SJSA1 (cell line): Measurements from ENCODE around the gene TSPAN4. TPM values are rescaled to one million over a fixed set of nuclear protein-coding genes. Genes with fewer than 3 reads are reported as not detected.

Experiments
- DNase-seq, 2 experiments: peaks; one replicate each; pipeline ENCODE4 v3.0.0-alpha.2; 2015 to 2020; ENCODE audit warnings: low spot score in 2 of 2, low read depth in 1 of 2
- H3K27ac ChIP-seq: fragments of 250-450 bp; sonication (Bioruptor Pico); 2 replicates; pipeline ENCODE4 v1.5.1; 2020; ENCODE audit warnings: mild to moderate bottlenecking, moderate library complexity
- H3K27me3 ChIP-seq: fragments of 250-450 bp; sonication (Bioruptor Pico); replicated peaks from 2 replicates; pipeline ENCODE4 v1.5.1; 2020; ENCODE audit warnings: mild to moderate bottlenecking, moderate library complexity
- H3K36me3 ChIP-seq: fragments of 250-450 bp; sonication (Bioruptor Pico); 2 replicates; pipeline ENCODE4 v1.5.1; 2020; ENCODE audit warnings: mild to moderate bottlenecking
- H3K4me1 ChIP-seq: fragments of 250-450 bp; sonication (Bioruptor Pico); replicated peaks from 2 replicates; pipeline ENCODE4 v1.6.1; 2021; ENCODE audit warnings: mild to moderate bottlenecking
- H3K4me3 ChIP-seq: fragments of 250-450 bp; sonication (Bioruptor Pico); 2 replicates; pipeline ENCODE4 v1.5.1; 2020; ENCODE audit warnings: mild to moderate bottlenecking
- H3K9me3 ChIP-seq: fragments of 250-450 bp; sonication (Bioruptor Pico); replicated peaks from 2 replicates; pipeline ENCODE4 v1.5.1; 2020; ENCODE audit warnings: mild to moderate bottlenecking
- total RNA-seq: library from RNA; depleted of rRNA; stranded (reverse); fragments of >200 nt; shearing (Covaris generic); gene quantifications from 2 replicates; pipeline ENCODE4 v1.2.3, GENCODE V29; 2014

TSPAN4 gene
- total RNA-seq, 1 experiment from 2014 or later, result 62.5 TPM

DNA sequence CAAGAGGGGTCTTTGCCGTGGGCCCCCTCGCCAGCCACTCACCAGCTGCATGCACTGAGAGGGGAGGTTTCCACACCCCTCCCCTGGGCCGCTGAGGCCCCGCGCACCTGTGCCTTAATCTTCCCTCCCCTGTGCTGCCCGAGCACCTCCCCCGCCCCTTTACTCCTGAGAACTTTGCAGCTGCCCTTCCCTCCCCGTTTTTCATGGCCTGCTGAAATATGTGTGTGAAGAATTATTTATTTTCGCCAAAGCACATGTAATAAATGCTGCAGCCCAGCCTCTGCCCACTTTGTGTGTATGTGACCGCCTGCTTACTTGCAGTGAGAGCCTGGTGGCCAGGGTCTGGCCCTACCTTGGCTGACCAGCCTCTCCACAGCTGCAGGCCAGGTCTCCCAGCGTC, 17.7 kb upstream of the TSPAN4 start:
- no peaks in the 10 kb centered on the region for H3K9me3 ChIP-seq
- no peak overlapping the region for H3K4me3 ChIP-seq
- DNase-seq, result no peak
- H3K27me3 ChIP-seq, result peaks cover 11% of the 10 kb centered on the region
- H3K4me1 ChIP-seq, result peaks cover 20% of the 10 kb centered on the region
- no peak overlapping the region for H3K27ac ChIP-seq
- H3K36me3 ChIP-seq, result no peaks in the 10 kb centered on the region

DNA sequence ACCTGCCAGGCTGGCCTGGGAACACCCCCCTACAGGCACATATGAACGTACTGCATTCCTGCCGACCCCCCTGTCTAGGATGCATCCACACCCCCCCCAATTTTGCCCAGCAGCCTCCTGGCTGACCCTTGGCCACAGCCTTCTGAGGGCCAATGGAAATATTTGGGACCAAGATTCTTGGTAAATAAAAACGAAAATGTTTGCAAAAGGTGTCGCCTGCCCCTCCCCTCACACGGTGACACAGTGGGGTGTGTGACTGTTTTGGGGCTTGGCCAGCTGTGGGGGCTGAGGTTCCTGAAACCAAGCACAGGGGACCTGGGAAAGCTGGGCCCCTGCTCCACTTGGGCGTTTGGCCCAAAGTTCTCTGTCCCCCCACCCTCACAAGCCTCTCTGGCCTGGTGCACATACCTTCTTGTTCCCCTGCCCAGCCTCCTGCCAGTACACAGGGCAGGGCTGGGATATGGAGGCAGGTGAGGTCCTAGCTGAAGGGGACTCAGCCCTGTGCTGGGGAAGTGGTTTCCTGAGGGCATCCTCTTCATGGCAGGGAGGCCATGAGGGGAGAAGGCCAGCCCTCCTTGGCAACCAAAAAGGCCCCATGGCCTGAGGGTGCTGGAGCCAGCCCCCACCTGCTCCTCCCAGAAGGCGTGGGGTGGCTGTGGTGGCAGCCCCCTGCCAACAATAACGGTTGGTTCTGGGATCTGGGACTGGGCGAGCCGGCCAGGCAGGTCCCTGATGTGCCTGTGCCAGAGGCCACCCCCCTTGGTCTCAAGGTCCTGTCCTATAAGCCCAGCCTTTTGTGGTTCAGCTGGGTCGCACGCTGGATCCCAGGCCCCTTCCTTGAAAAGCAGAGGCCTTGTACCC, 17.1 kb upstream of the TSPAN4 start:
- DNase-seq, result no peak
- Histone ChIP-seq H3K4me1 (peaks cover 21% of the 10 kb centered on the region), H3K4me3 (no peak overlapping the region), H3K9me3 (no peaks in the 10 kb centered on the region), H3K27me3 (peaks cover 18% of the 10 kb centered on the region), H3K36me3 (no peaks in the 10 kb centered on the region), H3K27ac (no peak overlapping the region)

DNA sequence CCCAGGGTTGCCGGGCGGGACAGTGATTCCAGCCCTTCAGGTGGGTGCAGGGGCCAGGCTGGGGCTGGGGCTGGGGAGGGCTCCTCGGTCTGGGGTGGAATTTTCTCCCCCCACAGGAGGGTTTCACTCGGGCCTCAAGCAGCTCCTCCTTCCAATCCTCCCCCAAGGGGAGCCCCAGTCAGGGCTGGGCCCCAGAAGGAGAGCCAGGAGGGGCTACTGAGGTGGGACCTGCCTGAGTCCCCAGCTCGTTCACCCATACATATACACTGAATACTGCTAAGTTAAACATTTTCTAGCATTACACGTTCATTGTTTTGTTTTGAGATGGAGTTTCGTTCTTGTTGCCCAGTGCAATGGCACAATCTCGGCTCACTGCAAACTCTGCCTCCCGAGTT, 16.4 kb upstream of the TSPAN4 start:
- no peak overlapping the region for H3K27ac ChIP-seq
- H3K27me3 ChIP-seq, result peaks cover 22% of the 10 kb centered on the region
- H3K4me1 ChIP-seq, result peaks cover 18% of the 10 kb centered on the region
- H3K9me3 ChIP-seq, result no peaks in the 10 kb centered on the region
- no peak for DNase-seq
- H3K4me3 ChIP-seq, result no peak overlapping the region
- no peaks in the 10 kb centered on the region for H3K36me3 ChIP-seq

DNA sequence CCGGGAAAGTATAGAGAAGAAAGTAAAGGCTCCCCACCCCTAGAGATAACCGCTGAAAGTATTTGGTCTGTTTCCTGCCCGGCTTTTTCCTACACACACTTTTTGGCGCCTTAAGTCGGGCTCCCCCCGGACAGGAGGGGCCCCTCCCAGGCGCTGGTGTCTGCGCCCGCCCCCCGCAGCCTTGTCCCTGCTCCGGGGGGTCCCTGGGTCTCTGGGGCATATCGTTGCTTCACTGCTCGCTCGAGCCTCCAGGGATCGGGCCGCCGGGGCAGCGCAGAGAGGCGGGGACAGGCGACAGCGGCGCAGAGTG, 15.9 kb upstream of the TSPAN4 start:
- H3K9me3 ChIP-seq, result no peaks in the 10 kb centered on the region

DNA sequence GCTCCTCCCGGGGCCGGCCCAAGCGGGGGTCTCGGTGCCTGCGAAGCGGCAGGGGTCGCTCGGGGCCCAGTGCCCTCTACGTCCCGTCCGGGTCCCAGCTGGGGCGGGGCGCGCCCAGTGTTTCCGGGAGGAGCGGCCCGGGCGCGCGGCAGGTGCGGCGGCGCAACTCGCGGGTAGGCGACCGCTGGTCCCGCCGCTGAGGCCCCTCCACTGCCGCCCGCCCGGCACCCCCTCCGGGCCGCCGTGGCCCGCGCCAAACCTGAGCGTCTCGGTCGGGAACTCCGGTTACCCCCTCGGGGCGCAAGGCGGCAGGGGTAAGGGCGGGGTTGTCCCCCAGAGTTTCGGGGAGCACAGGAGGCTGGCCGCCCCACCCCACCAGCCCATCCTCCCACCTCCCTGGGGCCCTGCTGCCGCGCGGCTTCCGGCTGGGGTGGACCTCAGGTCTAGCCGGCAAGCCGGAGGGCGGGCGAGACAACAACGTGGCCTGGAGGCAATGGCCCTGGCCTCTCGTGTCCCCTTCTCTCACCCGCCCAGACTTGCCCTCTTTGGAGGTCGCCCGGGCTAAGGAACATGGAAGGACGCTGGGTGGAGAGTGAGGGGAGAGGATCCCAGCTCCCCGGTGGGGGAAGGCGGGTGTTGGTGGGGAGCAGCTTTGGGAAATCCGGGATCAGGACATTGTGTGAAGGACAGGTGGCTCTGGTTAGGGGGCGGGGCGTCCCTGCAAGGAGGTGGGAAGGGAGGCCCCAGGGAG, 15.3 kb upstream of the TSPAN4 start:
- Histone ChIP-seq H3K9me3 (no peaks in the 10 kb centered on the region), H3K36me3 (no peaks in the 10 kb centered on the region), H3K27me3 (peaks cover 22% of the 10 kb centered on the region), H3K4me3 (no peak overlapping the region), H3K4me1 (peaks cover 23% of the 10 kb centered on the region), H3K27ac (no peak overlapping the region)
- DNase-seq, result no peak

More for the DNA sequence above, 15.9 kb upstream of the TSPAN4 start:
- Histone ChIP-seq H3K27me3 (peaks cover 22% of the 10 kb centered on the region), H3K27ac (no peak overlapping the region), H3K36me3 (no peaks in the 10 kb centered on the region), H3K4me1 (peaks cover 18% of the 10 kb centered on the region), H3K4me3 (no peak overlapping the region)
- no peak for DNase-seq

DNA sequence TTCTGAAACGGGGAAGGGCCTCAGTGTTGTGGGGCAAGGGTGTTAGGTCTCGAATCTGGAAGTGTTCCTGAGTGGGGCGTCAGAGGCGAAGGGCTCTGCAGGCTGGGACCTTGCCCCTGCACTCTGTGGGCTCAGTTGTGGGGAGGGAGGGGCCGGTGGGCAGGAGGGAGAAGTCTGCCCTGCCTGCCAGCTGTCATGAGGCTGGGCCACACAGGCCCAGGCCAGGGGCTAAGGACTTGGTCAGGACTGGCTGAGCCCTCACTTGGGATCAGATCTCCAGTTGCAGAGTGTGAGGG, 14.8 kb upstream of the TSPAN4 start, which contains the start of gene CRACR2B:
Gene CRACR2B (plus strand): TSS at position 23 of the 296 bp plus-strand sequence. CDS start 689 bp downstream, outside the sequence.
- Histone ChIP-seq H3K4me3 (no peak within 1 kb of the TSS), H3K27me3 (peaks cover 22% of the 10 kb centered on the region), H3K27ac (no peak within 1 kb of the TSS), H3K9me3 (no peaks in the 10 kb centered on the region), H3K4me1 (peaks cover 27% of the 10 kb centered on the region), H3K36me3 (no peaks in the 10 kb centered on the region)
- DNase-seq, result no peak

DNA sequence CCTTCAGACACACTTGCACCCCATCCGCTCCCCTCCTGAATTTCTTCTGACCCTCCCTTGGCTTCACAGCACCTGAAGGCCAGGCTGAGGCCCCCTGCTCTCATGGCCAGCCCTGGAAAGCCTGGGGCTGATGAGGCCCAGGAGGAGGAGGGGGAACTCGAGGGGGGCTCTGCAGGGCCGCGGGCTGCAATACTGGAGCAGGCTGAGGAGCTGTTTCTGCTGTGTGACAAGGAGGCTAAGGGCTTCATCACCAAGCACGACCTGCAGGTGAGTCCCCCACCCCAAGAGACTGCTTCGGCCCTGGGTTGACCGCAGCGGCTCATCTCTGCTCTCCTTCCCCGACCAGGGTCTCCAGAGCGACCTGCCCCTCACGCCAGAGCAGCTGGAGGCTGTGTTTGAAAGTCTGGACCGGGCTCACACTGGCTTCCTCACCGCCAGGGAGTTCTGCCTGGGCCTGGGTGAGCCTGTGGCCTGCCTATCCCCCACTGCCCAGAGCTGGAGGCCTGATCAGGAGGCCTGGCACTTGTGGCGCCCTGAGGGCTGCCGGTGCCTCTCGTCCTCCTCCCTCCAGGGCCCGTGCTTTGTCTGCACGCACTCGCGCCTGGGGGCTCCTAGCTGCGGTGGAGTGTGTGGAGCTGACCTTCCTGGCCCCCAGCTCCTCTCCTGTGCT, 14.0 kb upstream of the TSPAN4 start:
- no peak overlapping the region for H3K27ac ChIP-seq
- peaks cover 29% of the 10 kb centered on the region for H3K4me1 ChIP-seq
- H3K9me3 ChIP-seq, result no peaks in the 10 kb centered on the region
- 0 out of 2 replicates have a peak, but pooled peaks cover 2% of the 10 kb centered on the region for H3K36me3 ChIP-seq
- no peak for DNase-seq
- no peak overlapping the region for H3K4me3 ChIP-seq
- H3K27me3 ChIP-seq, result peaks cover 22% of the 10 kb centered on the region

DNA sequence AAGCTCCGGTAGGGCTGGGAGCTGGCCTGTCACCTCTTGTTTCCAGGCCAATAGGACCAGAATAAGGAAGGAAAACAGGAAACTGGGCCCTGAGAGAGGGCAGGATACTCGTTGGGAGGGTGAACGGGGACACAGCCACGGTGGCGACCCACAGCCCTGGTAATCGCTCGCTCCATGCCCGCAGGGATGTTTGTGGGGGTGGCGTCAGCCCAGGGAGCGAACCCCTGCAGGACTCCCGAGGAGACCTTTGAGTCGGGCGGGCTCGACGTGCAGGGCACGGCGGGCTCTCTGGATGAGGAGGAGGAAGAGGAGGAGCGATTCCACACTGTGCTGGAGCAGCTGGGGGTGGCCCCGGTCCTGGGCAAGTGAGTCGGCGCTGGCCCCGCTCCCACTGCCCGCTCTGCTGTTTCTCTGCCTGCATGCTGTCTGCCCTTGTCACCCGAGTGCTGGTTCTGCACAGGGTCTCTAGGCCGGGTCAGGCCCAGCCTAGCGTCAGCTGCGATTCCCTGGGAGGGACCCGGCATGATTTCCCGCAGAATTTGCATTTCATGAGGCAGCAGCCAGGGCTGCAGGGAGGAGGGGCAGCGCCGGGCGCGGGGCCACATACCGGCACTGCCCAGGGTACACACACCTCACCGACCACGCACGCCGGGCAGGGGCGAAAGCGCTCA, 13.3 kb upstream of the TSPAN4 start:
- Histone ChIP-seq H3K27me3 (peaks cover 22% of the 10 kb centered on the region), H3K4me1 (peaks cover 36% of the 10 kb centered on the region), H3K36me3 (0 out of 2 replicates have a peak, but pooled peaks cover 5% of the 10 kb centered on the region), H3K9me3 (no peaks in the 10 kb centered on the region), H3K27ac (no peak overlapping the region), H3K4me3 (no peak overlapping the region)
- DNase-seq, result no peak

DNA sequence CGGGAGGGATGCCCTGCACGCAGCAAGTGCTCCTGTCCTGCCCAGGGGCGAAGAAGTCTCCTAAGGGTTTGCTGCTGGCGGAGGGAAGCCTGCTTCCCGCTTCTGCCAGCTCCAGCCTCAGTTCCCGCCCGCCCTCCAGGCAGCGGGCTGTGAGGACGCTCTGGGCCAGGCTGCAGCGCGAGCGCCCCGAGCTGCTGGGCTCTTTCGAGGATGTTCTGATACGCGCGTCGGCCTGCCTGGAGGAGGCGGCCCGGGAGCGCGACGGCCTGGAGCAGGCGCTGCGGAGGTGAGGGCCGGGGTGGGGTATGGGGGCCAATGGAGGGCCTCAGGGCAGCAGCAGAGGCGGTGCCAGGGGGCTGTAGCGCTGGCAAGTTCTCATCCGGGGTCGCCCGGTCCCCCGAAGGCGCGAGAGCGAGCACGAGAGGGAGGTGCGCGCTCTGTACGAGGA, 12.8 kb upstream of the TSPAN4 start:
- Histone ChIP-seq H3K27ac (no peak overlapping the region), H3K9me3 (no peaks in the 10 kb centered on the region), H3K36me3 (0 out of 2 replicates have a peak, but pooled peaks cover 5% of the 10 kb centered on the region), H3K4me3 (no peak overlapping the region; the same call in 1 of the 2 replicates), H3K27me3 (peaks cover 22% of the 10 kb centered on the region), H3K4me1 (peaks cover 42% of the 10 kb centered on the region)
- DNase-seq, result no peak

DNA sequence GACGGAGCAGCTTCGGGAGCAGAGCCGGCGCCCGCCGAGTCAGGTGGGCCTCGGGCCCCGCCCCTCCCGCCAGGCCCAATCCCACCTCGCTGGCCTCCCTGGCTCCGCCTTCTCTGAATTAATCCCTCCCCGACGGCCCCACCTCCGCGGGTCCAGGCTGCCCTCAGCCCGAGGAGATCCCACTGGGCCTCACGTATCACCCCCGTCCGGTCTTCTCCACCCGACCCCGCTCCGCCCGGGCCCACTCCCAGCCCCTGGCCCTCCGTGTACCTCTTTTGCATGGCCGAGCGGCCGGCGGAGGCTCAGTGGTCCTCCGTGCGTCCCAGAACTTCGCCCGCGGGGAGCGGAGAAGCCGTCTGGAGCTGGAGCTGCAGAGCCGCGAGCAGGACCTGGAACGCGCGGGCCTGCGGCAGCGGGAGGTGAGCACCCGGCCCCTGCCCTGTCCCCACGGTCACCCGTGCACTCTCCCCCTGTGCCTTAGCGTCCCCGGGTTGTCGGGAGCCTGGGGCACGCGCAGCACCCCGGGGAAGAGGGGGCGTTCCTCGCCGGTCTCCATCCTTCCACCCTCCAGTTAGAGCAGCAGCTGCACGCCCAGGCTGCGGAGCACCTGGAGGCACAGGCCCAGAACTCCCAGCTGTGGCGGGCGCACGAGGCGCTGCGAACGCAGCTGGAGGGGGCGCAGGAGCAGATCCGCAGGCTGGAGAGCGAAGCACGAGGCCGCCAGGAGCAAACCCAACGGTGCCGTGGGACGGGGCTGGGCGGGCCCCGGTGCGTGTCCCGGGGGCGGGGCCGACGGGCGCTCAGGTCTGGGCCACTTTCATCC, 12.1 kb upstream of the TSPAN4 start:
- no peak overlapping the region for H3K27ac ChIP-seq
- H3K27me3 ChIP-seq, result peaks cover 22% of the 10 kb centered on the region
- H3K36me3 ChIP-seq, result 0 out of 2 replicates have a peak, but pooled peaks cover 5% of the 10 kb centered on the region
- no peaks in the 10 kb centered on the region for H3K9me3 ChIP-seq
- no peak overlapping the region; the same call in 1 of the 2 replicates for H3K4me3 ChIP-seq
- no peak for DNase-seq
- H3K4me1 ChIP-seq, result peaks cover 47% of the 10 kb centered on the region

DNA sequence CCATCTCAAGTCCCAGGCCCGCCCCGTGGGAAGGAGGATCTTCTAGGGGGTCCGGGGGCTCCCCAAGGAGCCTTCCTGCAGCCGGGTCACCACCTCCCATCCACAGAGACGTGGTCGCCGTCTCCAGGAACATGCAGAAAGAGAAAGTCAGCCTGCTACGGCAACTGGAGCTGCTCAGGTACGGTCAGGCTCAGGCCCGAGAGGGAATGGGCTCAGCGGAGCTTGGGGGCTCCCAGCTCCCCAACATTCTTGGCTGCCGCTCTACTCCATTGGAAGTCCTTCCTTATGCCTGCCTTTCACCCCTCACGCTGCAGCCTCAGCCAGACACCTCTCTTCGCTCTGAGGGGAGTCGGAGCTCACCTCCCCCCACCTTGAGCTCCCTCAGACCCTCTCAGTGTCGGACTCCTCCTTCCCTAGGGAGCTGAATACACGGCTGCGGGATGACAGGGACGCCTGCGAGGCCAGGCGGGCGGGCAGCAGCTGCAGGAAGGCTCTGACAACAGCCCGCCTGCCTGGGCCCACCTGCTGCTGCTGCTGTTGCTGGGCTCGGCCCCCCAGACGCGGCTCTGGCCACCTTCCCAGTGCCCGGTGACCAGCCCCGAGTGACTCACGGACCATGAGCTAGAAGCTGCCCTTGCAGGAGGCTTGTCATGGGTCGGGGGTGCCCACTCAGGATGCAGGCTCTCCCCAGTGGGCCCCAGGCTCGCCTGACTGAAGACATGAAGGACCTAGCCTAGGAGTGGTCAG, 11.4 kb upstream of the TSPAN4 start:
- Histone ChIP-seq H3K27ac (no peak overlapping the region), H3K9me3 (no peaks in the 10 kb centered on the region), H3K4me3 (no peak overlapping the region), H3K27me3 (peaks cover 22% of the 10 kb centered on the region), H3K4me1 (peaks cover 47% of the 10 kb centered on the region), H3K36me3 (peaks cover 7% of the 10 kb centered on the region)
- DNase-seq, result no peak

DNA sequence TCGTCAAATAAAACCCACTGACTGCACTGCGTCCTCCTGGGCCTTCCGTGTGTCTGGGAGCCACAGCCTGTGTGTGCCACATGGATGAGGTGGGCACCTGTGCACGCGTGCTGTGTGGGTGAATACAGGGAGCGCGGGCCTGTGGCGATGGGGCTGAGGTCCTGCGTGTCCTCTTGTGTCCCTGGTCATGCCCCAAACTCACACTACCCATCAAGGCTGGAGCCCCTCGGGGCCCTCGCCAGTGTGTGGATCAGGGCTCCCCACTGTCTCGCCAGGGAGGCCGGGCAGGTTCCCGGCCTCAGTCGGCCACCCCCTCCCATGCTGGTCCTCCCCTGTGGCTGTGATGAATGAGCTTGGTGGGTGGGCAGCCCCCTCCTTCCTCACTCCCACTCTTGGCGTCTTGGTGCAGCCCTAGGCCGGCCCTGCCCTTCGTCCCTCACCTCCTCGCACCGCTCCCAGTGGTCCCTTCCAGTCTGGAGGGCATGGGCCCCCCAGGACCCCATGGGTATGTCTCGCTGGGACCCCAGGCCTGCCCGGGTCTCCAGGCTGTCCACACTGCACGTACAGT, 10.6 kb upstream of the TSPAN4 start:
- DNase-seq, result no peak
- Histone ChIP-seq H3K4me1 (peaks cover 47% of the 10 kb centered on the region), H3K27ac (no peak overlapping the region)

More for the DNA sequence above, 10.6 kb upstream of the TSPAN4 start:
- Histone ChIP-seq H3K36me3 (peaks cover 15% of the 10 kb centered on the region), H3K4me3 (peak overlapping the region; percentile 80), H3K27me3 (peaks cover 22% of the 10 kb centered on the region), H3K9me3 (no peaks in the 10 kb centered on the region)
